OCI-M1 (cell line): Measurements from ENCODE around the gene RIPOR2.
"Not testable (repeated sequence)": the region's sequence is repeated elsewhere in the genome, so short reads cannot be mapped to it uniquely, and the experiment has no call there.

Experiments
- DNase-seq: peaks from one replicate; lab custom pipeline; 2025; lab: John Stamatoyannopoulos, UW

Gene RIPOR2

GRCh38 chr6:24926647-24927046 is 9.1 kb downstream of the RIPOR2 start:
- not testable (repeated sequence) for DNase-seq

GRCh38 chr6:24926192-24926591 is 9.6 kb downstream of the RIPOR2 start:
- no peak for DNase-seq

DNA sequence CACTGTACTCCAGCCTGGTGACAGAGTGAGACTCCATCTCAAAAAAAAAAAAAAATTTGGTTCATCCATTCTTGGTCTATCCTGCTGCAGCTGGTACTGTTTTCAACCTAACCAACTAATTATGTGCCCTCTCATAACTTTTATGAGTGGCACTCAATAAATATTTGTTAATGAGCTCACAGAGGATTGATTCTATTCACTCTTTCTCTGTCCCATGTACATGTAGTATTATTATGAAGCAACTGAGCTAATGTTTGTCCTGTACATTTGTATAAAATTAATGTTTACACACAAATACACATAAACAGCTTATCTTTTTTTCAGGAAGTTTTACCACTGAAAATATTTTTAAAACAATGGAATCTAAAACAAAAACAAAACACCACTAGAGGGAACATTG is 10.1 kb downstream of the RIPOR2 start:
- no peak for DNase-seq

GRCh38 chr6:24924580-24925356 is 11.0 kb downstream of the RIPOR2 start:
- peak; percentile 45 for DNase-seq

DNA sequence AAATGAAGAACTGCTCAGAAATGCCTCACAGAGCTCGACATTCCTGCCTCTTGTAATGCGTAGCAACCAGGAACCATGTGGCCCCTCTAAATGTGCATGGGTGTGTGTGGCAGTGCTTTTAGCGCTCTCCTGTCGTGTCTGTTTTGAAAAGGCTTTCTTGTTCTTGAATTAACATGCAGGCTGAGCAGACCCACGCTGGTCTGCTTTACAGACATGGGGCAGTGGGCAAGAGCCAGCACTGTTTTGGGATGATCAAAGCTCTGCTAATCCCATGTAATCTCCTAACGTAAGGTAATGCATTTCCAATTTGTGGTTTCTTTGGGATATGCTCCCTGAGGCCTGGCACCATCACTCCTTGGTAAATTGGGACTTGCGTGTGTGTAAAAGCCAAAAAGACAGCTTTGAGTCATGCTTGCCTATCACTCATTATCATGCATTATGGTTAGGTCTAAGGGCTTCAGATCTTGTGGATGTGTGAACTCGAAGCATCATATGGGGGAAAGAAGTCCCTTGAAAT is 11.8 kb downstream of the RIPOR2 start:
- DNase-seq: no peak

GRCh38 chr6:24922814-24923213 is 12.9 kb downstream of the RIPOR2 start:
- DNase-seq: no peak

DNA sequence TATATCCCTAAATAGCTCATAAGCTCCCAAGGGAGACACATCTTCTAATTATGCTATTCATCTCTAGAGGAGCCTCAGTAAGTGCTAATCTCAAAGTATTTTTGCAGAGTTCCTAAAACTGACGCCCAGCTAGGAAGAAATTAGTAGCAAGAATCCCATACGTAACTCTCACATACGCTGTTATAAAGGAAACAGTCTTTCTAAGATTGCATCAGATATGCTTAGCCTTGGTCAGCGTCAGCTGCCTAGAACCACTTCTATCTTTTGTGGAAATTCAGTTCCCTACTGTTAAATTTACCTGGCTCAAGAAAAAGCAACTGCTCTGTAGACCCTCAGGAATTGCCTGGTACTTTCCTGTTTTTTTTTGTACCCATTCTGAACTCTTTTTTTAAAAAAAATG is 13.6 kb downstream of the RIPOR2 start:
- DNase-seq: no peak

DNA sequence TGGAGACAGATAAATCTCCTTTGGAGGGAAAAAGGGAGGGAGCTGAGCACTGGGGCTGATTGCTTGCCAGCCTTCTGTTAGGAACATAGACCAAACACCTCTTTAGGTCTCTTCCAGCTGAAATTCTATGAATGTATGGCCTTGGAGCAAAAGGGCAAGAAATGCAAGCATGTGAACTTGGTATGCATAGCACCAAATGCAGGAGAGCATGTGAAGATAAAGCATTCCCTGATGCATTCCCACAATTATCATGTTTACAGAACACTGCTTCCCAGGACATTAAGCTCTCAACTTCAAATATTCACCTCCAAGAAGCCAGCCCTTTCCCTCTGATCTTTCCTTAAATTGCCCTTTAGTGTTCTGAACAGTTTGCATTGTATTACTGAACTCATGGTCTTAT is 15.6 kb downstream of the RIPOR2 start:
- DNase-seq: no peak

DNA sequence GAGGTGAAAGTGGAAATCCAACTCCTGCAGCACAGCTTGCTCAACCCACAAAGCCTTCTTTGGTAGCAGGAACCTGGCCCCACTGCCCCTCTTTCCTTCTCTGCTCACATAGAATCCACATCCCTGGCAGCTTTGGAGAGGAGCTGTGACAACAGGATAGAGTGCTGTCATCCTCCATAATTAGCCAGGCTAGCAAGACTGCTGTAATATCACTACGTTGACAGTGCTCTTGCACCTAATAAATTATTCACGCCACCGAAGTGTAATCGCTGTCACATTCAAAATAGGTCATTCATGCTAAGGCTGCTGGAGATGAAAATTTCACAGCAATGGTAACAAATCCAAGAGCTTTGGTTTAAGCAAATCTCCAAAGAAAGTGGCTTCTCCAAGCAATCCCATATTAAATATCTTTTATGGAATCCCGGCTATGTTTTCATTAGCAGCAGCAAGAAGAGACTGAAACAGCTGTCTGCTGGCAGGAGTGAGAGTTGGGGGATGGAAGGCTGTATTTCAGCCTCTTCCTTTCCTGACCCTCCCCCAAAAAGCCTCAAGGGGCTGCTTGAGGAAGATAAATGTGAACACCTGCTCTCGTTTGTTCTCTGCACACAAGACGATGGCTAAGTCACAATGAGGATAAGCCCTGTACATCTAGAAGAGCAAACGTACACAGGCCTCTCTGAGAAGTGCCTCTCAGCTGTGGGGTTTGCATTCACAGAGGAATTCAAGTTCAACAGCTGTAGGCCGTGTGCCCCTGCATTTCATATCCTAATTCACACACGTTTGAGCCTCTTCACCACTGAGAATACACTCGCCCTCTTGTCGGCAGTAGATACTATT is 16.5 kb downstream of the RIPOR2 start:
- DNase-seq: peak; percentile 31

DNA sequence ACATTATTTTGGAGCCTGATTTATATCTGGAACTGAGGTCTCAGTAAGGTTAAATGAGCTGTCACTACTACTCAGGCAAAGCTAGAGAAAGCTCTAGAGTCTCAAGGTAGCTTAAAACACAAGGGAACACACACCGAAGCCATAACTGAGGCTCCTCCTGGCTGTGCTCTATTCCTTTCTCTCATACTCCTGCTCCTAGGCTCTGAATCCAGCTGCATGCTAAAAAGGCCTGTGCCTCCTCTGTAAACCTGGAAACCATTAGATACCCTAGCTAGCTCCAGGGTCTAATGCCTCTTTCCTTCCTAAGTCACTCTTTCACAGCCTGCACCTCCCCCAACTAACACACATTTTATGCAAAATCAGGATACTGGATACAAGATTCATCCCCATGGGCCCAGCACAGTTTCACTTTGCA is 17.1 kb downstream of the RIPOR2 start:
- DNase-seq: peak; percentile 24

GRCh38 chr6:24916496-24916895 is 19.3 kb downstream of the RIPOR2 start:
- peak; percentile 71 for DNase-seq

DNA sequence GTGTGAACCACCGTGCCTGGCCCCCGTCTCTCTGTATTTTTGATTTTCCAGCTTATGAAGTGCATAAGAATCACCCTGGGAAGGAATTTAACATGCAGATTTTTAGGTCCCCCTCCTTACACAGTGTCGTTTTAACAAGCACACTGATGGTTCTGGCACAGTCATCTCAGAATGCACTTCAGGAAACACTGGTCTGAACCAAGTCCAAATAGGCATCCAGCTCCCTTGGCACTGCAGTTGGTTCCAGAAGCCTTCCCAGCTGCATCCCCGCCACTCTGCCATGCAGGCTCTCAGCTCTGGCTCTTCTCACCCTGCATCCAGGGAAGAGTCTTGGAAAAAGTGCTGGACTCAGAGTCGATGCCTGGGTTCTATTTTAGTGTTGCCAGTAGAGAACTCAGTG is 20.1 kb downstream of the RIPOR2 start:
- no peak for DNase-seq

DNA sequence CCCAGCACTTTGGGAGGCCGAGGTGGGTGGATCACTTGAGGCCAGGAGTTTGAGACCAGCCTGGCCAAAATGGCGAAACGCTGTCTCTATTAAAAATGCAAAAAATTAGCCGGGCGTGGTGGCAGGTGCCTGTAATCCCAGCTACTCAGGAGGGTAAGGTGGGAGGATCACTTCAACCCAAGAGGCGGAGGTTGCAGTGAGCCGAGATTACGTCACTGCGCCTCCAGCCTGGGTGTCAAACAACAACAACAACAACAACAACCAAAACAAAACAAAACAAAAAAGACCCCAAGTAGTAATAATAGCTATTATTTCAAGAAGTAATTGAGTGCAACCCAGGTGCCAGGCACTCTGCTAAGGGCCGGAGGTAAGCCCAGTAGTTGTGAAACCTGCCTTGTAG is 21.7 kb downstream of the RIPOR2 start:
- not testable (repeated sequence) for DNase-seq

DNA sequence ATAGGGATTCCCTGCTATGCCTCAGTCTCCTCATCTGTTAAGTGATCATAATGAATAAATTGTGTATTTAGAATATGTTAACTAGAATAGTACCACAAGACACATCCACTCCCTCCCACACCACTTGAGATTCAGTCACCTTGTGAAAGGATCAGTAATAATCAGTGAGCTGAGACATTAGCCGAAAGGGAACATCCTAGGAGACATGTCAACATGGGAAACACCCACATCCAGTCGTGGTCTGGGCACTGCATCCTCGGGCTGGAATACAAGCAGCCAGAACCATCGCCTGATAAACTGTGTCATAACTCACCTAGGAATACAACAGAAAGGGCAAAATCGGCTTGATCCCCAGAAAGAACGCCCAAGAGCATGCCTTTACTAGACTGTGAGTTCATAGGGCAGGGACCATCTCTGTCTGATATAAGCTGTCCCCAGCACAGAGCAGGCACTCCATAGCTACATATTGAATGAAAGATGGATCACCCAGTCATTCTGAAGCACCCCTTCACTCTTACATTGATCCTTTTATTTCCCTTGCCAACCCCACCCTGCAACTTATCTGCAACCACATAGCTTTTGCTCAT is 23.9 kb downstream of the RIPOR2 start:
- DNase-seq: no peak

DNA sequence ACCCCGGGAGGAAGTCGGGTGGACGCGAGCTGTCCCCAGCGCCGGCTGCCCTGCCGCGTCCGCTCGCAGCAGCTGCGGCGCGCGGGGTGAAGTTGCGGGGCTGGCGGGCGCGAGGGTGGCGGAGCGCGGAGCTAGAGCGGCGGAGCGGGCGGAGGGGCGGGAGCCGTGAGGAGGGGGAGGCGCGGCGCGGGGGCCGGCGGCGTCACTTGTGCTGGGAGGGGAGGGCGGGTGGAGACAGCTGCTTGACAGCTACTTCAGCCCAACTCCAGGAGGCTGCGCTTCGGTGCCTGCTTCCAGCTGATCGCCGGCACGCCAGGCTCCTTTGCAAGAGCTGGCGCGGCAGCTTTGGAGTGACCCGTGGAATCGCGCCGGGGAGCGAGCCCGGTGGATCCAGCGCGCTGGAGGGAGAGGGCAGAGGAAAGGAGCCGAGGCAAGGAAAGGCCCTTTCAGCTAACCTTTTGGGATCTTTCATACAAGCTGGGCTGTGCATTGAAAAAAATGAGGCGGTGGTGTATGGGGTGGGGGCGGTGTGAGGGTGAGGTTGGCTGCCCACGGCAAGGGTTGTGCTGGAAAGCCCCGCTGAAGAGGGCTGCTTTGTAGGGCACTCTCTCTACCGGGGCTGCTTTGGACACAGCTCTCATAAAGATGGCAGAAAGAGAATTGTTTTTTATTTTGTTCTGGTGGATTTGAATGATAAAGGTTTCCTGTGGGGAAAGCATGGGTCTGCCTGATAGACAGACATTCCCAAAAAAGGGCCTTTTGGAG is 24.6 kb downstream of the RIPOR2 start:
- DNase-seq: no peak

DNA sequence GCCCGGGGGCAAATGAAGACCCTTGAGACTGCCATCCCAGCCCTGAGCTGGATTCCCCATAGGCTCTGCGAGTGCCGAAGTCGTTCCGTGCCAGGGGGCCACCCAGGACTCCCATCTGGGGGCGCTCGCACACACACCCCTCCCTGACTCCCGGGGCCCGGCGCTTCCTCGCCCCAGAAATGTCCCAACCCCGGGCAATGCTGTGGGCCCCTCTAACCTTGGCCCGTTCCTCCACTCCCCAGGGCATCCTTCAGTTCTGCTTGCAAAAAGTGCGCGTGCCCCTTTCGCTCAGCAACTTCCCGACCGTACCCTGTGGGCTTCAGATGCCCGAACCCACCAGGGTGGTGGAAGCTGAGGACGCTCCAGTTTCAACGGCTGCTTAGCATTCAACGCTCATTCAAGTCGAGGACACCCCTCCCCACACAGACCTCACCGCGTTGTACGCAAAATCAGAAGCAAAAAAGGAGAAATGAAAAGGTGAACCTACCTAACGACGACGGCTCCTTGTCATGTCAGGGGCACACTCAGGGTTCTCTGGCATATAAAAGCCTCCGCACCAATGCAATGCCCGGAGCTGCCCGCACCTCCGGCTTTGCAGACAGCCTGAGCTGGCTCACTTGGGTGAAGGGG is 25.3 kb downstream of the RIPOR2 start:
- no peak for DNase-seq

DNA sequence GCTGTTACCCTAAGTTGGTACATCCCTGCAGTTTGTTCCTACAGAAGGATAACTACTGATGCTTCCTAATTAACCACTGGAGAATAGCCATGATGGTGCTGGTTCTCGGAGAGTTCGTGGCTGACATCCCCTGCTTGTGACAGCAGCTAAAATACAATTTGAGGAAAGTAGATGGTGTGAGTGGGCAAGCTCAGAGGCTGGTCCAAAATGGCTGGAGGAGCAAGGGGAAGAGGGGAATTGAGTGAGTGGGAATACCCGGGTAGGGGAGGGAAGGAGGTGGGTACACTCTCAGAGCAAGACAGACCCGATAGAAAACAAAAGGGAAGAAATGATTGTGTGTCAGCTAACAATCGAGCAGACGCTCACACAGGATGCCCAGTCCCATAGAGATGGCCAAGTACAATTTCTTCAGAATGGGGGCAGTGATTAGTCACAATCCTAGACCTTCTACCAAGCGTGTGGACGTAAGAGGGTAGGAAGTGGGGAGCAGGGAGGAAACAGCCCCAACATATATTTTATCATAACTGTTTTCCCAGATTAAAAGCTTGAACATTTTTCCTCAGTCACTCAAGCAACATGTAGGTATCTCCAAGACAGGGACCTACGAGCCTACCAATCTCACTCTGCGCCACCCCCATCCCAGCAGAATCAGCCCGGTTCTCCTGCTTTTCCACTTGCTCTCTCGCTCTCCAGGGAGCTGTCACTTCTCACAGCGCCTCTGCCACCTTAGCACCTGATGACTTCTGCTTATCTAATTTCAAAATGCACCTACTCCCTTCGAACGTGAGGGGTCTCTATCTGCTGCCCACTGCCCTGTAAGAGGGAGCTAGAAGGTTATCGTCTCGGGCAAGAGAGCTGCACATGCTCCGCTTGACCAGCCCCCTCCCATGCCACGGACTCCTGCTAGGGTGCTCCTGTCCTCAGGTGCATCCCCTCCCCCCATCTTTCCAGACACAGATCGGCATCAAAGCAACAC is 26.2 kb downstream of the RIPOR2 start:
- DNase-seq: no peak

DNA sequence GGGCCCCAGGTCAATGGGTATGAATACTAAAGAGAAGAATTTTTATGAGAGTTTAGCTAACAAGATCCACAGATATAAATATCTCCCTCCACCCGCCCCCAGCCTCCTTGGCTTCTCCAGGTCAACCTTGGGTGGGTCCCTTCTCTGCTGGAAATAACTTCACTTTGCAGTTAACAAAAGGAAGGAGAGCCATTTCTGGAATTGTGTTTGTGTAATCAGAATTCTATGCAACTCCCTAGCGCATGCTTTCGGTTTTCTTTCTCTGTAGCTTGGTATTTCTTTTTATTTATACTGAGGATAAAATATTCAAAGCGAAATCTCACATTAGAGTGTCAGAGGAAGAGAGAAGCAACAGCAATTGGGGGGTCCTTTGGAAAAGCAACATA is 27.1 kb downstream of the RIPOR2 start:
- DNase-seq: no peak

DNA sequence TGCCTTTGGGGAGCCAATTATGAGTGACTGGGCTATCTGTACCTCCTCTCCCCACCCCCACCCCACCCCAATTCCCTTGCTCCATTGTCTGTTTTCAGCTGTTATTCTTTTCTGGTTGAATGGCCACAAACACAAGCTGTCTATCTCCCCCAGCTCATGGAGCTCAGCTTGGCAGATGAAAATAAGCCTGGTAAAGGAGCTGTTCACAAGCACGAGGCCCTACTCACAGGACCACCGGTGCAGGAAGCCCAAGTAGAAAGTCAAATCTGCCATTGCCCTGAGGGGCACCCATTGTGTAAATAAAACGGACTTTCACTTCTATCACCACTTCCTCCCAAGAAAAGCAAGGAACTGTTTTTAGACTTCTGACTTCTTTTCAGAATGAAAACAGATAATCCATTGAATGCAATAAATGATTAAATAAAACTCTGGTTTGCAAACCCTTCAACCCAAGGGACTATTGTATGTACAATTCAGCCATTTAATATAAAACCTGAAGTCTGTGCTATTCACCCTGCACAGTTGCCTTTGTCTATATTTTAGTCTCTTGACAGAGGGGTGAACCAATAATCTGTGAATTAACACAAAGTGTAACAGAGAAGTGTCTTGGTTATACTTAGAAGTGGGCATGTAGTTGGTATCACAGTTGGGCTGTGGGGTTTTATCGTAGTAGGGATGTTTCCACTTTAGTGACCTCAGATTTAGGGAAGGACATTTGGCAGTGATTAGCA is 27.7 kb downstream of the RIPOR2 start:
- DNase-seq: no peak

DNA sequence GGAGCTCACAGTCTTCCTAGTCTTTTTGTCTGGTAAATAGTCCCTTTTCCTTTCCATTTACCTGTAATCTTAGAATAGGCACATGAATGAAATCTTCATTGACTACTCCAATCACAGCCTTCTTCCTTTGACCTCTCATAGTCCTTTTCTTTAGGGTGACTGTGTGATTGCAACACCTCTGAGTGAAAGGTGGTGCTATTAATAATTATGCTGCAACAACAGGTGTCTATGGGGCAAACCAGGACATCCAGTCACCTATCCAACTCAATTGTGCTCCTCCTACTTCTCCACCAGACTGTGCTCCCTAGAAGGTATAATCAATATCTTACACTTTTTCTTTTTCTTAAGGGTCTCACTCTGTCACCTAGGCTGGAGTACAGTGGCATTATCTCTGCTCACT is 29.4 kb downstream of the RIPOR2 start:
- no peak for DNase-seq
